Immature natural killer cell (primary cell): ENCODE measurements around the gene ATG5. TPM values are rescaled to one million over a fixed set of nuclear protein-coding genes. Genes with fewer than 3 reads are reported as not detected.
A peak's percentile ranks its signal among the peaks of the same experiment; 100 is the strongest.

Experiments
- DNase-seq, 3 donors: peaks; one replicate each; pipeline ENCODE4 v3.0.0; 2022; ENCODE audit warnings: mixed read lengths in 1 of 3
- H3K27ac Mint-ChIP-seq, 6 donors: one replicate each; pipeline ENCODE4 v1.8.0; 2020; ENCODE audit warnings: mixed read lengths in 6 of 6, mild to moderate bottlenecking in 5 of 6, inconsistent platforms in 4 of 6, moderate library complexity in 3 of 6
- H3K27me3 Mint-ChIP-seq, 3 donors: one replicate each; pipeline ENCODE4 v1.8.0; 2020 to 2021; ENCODE audit warnings: low read depth in 3 of 3, mild to moderate bottlenecking in 3 of 3, mixed read lengths in 3 of 3, moderate library complexity in 3 of 3, inconsistent platforms in 1 of 3
- H3K36me3 Mint-ChIP-seq, 3 donors: one replicate each; pipeline ENCODE4 v1.8.0; 2020; ENCODE audit warnings: mixed read lengths in 3 of 3, inconsistent platforms in 2 of 3, mild to moderate bottlenecking in 2 of 3
- H3K4me1 Mint-ChIP-seq, 2 donors: one replicate each; pipeline ENCODE4 v1.8.0; 2020; ENCODE audit warnings: inconsistent platforms in 2 of 2, mild to moderate bottlenecking in 2 of 2, mixed read lengths in 2 of 2, moderate library complexity in 1 of 2
- H3K4me3 Mint-ChIP-seq, 5 donors: one replicate each; pipeline ENCODE4 v1.8.0; 2020; ENCODE audit warnings: mild to moderate bottlenecking in 5 of 5, mixed read lengths in 5 of 5, inconsistent platforms in 3 of 5, moderate library complexity in 3 of 5
- H3K9me3 Mint-ChIP-seq, 6 donors: one replicate each; pipeline ENCODE4 v1.8.0; 2020; ENCODE audit warnings: mild to moderate bottlenecking in 6 of 6, mixed read lengths in 6 of 6, inconsistent platforms in 4 of 6, moderate library complexity in 3 of 6
- polyA plus RNA-seq, 3 donors: library from polyadenylated mRNA; unstranded; fragments of 300-500 nt; fragmentation: Illumina TruSeq; gene quantifications; one replicate each; pipeline ENCODE4 v1.2.3, GENCODE V29; 2021

ATG5 gene
- 10 to 100 TPM; 37.7 to 41.9 (median 41.7) TPM for polyA plus RNA-seq

DNA sequence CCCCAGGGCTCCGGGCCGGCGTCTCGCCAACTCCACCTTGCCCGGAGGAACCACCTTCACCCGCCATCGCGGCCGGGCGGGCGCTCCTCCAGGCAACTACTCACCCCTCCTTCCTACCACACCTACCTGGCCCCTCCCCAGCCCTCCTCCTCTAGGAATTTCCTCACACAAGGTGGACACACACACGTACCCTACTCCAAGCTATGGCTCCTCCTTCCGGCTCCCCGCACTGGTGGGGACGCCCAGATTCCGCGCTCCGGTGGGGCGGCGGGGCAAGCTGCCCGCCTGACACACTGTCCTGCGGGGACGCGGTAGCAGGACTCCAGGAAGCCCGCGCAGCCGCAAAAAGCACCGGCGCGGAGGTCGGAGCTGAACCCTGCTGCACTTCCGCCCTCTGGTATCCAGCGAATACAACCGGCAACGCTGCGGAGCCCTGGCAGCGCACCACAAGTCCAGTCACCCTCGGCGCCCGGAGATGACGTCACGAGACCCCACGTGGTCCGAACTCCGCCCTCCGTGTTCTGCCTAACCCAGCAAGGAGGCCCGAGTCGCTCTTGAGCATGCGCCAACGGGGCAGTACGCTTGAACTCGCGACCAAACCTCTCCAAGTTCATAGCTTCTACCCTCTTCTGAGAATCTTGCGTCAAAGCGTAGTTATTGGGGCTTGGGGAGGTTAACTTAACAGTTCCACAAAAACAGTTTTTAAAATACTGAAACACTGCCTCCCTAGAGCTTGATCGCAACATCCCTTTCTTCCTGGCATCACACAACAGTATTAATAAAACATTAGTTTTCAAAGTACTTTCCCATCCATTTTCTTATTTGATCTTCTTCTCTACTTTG is at the start of gene ATG5:
Gene ATG5 (minus strand): TSS at position 425 of the 843 bp plus-strand sequence. CDS start 9,552 bp downstream, outside the sequence.
- peak; percentile 99 for DNase-seq
- H3K4me3 Mint-ChIP-seq = peak within 1 kb of the TSS; percentile 96 to 99 (median 98)
- peaks cover 7 to 17% (median 11%) of the 10 kb centered on the region in 3 donors for H3K27me3 Mint-ChIP-seq
- H3K27ac Mint-ChIP-seq = peak within 1 kb of the TSS; percentile 90 to 96 (median 94)
- H3K9me3 Mint-ChIP-seq = no peaks in the 10 kb centered on the region
- H3K36me3 Mint-ChIP-seq = no peaks in the 10 kb centered on the region
- H3K4me1 Mint-ChIP-seq = peaks cover 37 to 48% of the 10 kb centered on the region in 2 donors

- H3K27me3 Mint-ChIP-seq = peaks cover 3 to 5% (median 5%) of the 10 kb centered on the region in 3 donors
- H3K27ac Mint-ChIP-seq = no peak overlapping the region
- no peaks in the 10 kb centered on the region for H3K36me3 Mint-ChIP-seq
- H3K9me3 Mint-ChIP-seq = no peaks in the 10 kb centered on the region
- no peaks in the 10 kb centered on the region for H3K4me1 Mint-ChIP-seq
- H3K4me3 Mint-ChIP-seq = no peak overlapping the region
- DNase-seq = no peak
Measured at GRCh38 chr6:106373502-106374239, 48.1 kb upstream of the ATG5 start.

- H3K27me3 Mint-ChIP-seq = peaks cover 0 to 3% (median 3%) of the 10 kb centered on the region in 3 donors
- no peaks in the 10 kb centered on the region for H3K4me1 Mint-ChIP-seq
- H3K27ac Mint-ChIP-seq = no peak overlapping the region
- DNase-seq = no peak
- H3K4me3 Mint-ChIP-seq = no peak overlapping the region
- no peaks in the 10 kb centered on the region for H3K9me3 Mint-ChIP-seq
- no peaks in the 10 kb centered on the region for H3K36me3 Mint-ChIP-seq
Measured at GRCh38 chr6:106372838-106373501, 47.4 kb upstream of the ATG5 start.

GRCh38 chr6:106370639-106371038 is 45.1 kb upstream of the ATG5 start:
- Mint-ChIP-seq H3K9me3 (no peaks in the 10 kb centered on the region), H3K4me1 (no peaks in the 10 kb centered on the region)
- no peak for DNase-seq

GRCh38 chr6:106369739-106370138 is 44.2 kb upstream of the ATG5 start:
- Mint-ChIP-seq H3K9me3 (no peaks in the 10 kb centered on the region), H3K27ac (no peak overlapping the region), H3K36me3 (no peaks in the 10 kb centered on the region), H3K4me3 (no peak overlapping the region), H3K4me1 (no peaks in the 10 kb centered on the region), H3K27me3 (peaks cover 0 to 3% (median 2%) of the 10 kb centered on the region in 3 donors)
- no peak for DNase-seq

More at GRCh38 chr6:106370639-106371038, 45.1 kb upstream of the ATG5 start:
- Mint-ChIP-seq H3K36me3 (no peaks in the 10 kb centered on the region), H3K27ac (no peak overlapping the region), H3K27me3 (peaks cover 0 to 3% (median 2%) of the 10 kb centered on the region in 3 donors), H3K4me3 (no peak overlapping the region)

DNA sequence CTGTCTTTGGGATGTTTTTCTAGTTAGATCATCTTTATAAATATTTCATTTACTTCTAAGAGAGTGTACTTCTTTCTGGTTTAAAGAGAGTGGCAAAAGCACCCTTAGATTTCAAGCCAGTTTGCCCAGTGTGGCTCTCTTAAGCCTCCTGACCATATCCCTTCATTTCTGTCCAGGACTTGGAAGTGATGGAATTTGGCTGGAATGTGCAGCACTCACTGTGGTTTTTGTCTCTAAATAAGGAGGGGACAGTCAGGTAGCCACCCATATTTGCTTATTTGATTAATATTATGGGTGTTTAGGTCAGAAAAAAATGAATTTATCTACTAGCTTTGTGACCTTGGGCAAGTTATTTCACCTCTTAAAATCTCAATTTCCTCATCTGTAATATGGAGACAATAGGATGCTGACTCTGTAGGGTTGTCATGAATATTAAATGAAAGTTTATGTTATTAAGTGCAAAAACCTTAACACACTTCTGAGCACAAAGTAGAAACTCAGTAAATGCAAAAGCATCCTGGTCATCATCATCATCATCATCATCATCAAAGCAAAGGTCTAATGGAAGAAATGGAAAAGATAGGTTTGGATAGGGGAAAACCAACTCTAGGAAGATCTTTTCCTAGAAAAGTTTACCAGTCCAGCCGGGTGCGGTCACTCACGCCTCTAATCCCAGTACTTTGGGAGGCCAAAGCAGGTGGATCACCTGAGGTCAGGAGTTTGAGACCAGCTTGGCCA is 38.0 kb upstream of the ATG5 start:
- Mint-ChIP-seq H3K4me3 (no peak overlapping the region), H3K9me3 (peaks cover 0 to 3% (median 0%) of the 10 kb centered on the region in 6 donors)
- DNase-seq = no peak

GRCh38 chr6:106360989-106361430 is 35.5 kb upstream of the ATG5 start:
- Mint-ChIP-seq H3K9me3 (peaks cover 0 to 3% (median 0%) of the 10 kb centered on the region in 6 donors), H3K36me3 (no peaks in the 10 kb centered on the region), H3K4me3 (peak overlapping the region; percentile 77 to 86 (median 81)), H3K27ac (no peak overlapping the region), H3K27me3 (peaks cover 16 to 30% (median 17%) of the 10 kb centered on the region in 3 donors), H3K4me1 (peaks cover 11% of the 10 kb centered on the region in 2 donors)
- peak in 2 of 3 donors; percentile 9 to 14 for DNase-seq

More for the DNA sequence above, 38.0 kb upstream of the ATG5 start:
- peaks cover 11% of the 10 kb centered on the region in 2 donors for H3K4me1 Mint-ChIP-seq
- H3K27me3 Mint-ChIP-seq = peaks cover 12 to 25% (median 14%) of the 10 kb centered on the region in 3 donors
- no peaks in the 10 kb centered on the region for H3K36me3 Mint-ChIP-seq
- H3K27ac Mint-ChIP-seq = no peak overlapping the region

GRCh38 chr6:106360410-106360988 is 34.9 kb upstream of the ATG5 start, which contains the start of gene CRYBG1:
Gene CRYBG1 (plus strand): TSS chr6:106360717. CDS start chr6:106360909, 192 bp downstream.
- DNase-seq = peak; percentile 46 to 54 (median 53)
- peak within 1 kb of the TSS; percentile 77 to 86 (median 81) for H3K4me3 Mint-ChIP-seq
- peaks cover 11% of the 10 kb centered on the region in 2 donors for H3K4me1 Mint-ChIP-seq
- no peak within 1 kb of the TSS for H3K27ac Mint-ChIP-seq
- peaks cover 16 to 30% (median 19%) of the 10 kb centered on the region in 3 donors for H3K27me3 Mint-ChIP-seq
- H3K9me3 Mint-ChIP-seq = peaks cover 0 to 3% (median 0%) of the 10 kb centered on the region in 6 donors
- H3K36me3 Mint-ChIP-seq = no peaks in the 10 kb centered on the region

- peaks cover 0 to 3% (median 0%) of the 10 kb centered on the region in 6 donors for H3K9me3 Mint-ChIP-seq
- no peak for DNase-seq
- H3K4me3 Mint-ChIP-seq = peak overlapping the region; percentile 77 to 85 (median 78)
- peaks cover 16 to 30% (median 22%) of the 10 kb centered on the region in 3 donors for H3K27me3 Mint-ChIP-seq
- no peak overlapping the region for H3K27ac Mint-ChIP-seq
- peaks cover 11% of the 10 kb centered on the region in 2 donors for H3K4me1 Mint-ChIP-seq
- no peaks in the 10 kb centered on the region for H3K36me3 Mint-ChIP-seq
Measured at GRCh38 chr6:106359959-106360409, 34.4 kb upstream of the ATG5 start.

GRCh38 chr6:106356378-106356777 is 30.8 kb upstream of the ATG5 start:
- Mint-ChIP-seq H3K36me3 (no peaks in the 10 kb centered on the region), H3K27me3 (peaks cover 15 to 24% (median 21%) of the 10 kb centered on the region in 3 donors), H3K4me3 (no peak overlapping the region), H3K9me3 (peaks cover 0 to 5% (median 0%) of the 10 kb centered on the region in 6 donors), H3K4me1 (peaks cover 10 to 11% of the 10 kb centered on the region in 2 donors), H3K27ac (no peak overlapping the region)
- no peak for DNase-seq

GRCh38 chr6:106347219-106347618 is 21.7 kb upstream of the ATG5 start:
- DNase-seq = no peak
- no peak overlapping the region for H3K27ac Mint-ChIP-seq
- no peaks in the 10 kb centered on the region for H3K36me3 Mint-ChIP-seq
- H3K4me3 Mint-ChIP-seq = no peak overlapping the region
- peaks cover 1 to 4% (median 3%) of the 10 kb centered on the region in 3 donors for H3K27me3 Mint-ChIP-seq
- H3K4me1 Mint-ChIP-seq = no peaks in the 10 kb centered on the region
- H3K9me3 Mint-ChIP-seq = peaks cover 0 to 1% (median 0%) of the 10 kb centered on the region in 6 donors

DNA sequence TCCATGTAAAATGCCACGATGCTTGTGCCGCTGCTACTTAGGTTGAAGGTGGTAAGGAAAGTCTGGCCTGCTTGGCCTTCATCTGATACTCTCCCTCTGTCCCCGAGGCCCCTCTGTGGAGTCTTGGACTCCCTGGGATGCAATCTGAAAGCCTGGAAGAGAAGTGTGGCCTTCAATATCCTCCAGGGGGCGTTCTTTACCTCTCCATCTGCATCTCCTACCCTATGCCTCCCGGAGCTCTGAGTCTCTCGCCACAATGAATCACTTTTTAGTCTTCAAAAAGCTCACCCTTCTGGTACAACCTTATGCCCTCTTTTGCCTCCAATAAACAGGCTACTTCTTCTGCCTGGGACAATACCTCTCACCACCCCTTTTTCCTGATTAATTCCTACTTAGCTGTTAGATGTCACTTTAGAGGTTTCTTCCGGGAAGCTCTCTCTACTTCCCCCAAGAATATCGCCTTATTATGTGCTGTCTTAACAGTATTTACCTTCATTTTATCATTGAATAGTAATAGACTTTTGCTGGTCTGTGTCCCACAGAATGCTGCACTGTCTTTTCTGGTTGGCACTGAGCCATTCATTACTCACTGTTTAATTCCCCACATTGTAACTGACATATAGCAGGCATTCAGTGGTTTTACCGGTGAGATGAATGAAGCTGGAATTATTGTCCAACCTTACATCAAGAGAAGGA is 13.9 kb upstream of the ATG5 start:
- Mint-ChIP-seq H3K4me1 (peaks cover 2 to 8% of the 10 kb centered on the region in 2 donors), H3K27me3 (peaks cover 2 to 12% (median 6%) of the 10 kb centered on the region in 3 donors), H3K36me3 (no peaks in the 10 kb centered on the region), H3K27ac (no peak overlapping the region), H3K9me3 (no peaks in the 10 kb centered on the region), H3K4me3 (peak overlapping the region; percentile 5 to 65 (median 33))
- DNase-seq = peak; percentile 23 to 41 (median 33)
